ENCODE results near the gene DERA.
"Not testable (repeated sequence)": the region's sequence is repeated elsewhere in the genome, so short reads cannot be mapped to it uniquely, and the experiment has no call there.

DERA gene

DNA sequence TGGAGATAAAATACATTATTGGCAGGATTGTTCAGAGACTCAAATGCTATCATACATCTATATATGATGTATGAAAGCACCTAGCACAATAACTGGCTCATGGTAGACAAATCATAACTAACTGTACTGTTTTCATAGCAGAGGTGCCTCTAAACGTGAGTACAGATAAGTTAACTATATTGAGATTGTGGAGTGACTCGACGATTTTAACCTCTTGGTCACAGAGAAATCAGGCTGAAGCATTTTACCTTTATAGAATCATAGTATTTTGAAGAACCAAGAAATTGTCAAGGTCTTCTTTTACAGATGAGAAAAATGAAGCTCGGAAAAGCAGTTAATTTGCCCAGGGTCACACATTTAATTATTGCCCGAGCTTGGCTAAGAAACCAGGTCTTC, 666 bp upstream of the DERA start:
- no peak for DNase-seq

DNA sequence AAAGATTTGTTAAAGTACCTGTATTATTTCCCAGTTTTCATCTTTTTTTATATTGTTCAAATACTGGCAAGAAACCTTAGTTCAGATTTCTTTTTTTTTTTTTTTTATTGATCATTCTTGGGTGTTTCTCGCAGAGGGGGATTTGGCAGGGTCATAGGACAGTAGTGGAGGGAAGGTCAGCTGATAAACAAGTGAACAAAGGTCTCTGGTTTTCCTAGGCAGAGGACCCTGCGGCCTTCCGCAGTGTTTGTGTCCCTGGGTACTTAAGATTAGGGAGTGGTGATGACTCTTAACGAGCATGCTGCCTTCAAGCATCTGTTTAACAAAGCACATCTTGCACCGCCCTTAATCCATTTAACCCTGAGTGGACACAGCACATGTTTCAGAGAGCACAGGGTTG, 799 bp downstream of the DERA start:
- DNase-seq, result not testable (repeated sequence)

GRCh38 chr12:15914131-15914530, 3.0 kb downstream of the DERA start:
- DNase-seq, result not testable (repeated sequence)

GRCh38 chr12:15918066-15918465, 6.9 kb downstream of the DERA start:
- DNase-seq, result no peak

DNA sequence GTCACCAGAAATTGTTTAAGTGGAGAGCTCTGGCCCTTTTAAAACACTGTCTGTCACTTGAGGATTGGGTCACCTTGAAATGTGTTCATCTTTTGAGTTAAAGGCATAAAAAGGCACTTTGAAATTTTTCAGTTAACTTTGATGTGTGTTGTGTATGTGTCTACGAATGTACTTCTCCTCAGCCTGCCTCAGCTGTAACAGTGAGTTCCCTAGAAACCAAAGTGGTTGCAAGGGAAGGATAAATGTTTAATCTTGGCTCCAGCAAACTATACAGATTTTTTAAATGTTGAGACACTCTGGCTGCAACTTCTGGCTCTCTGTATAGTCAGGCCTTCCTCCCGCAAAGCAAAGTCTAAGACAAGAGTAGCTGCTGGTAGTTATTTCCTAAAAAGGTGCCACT, 8.3 kb downstream of the DERA start:
- no peak for DNase-seq

GRCh38 chr12:15924956-15925355, 13.8 kb downstream of the DERA start:
- DNase-seq, result no peak

- DNase-seq, result no peak
These were observed 17.2 kb downstream of the DERA start for GRCh38 chr12:15928346-15928745.

DNA sequence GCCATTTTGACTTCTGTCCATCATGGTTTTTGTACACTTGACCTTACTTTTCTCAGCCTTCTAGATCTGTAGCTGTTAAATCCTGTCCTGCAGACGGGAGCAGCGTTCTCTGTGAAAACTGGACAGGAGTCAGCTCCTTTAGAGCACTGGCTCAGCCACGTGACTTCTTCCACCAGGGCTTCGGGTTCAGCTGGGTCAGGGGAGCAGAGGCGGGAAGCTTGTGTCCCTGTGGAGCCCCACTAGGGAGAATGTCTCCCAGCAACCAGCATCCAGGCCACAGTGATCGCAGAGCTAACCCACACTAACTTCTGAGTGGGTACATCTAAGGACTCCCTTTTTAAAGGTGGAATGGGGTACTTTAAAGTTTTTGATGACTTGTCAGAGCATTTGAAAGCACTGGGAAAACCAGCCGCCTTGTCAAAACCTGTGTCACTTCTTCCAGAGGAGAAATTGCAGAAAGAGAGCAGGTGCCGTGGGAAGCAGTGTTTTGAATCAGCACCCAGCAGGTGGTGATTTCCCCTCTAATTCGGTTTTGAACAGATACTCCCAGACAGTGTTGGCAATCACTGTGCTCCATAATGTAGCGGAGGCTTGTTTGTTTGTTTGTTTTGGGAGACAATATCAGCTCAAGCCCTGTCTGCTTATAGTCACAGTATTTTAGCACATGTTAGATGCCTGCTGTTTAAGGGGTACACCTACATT, 17.9 kb downstream of the DERA start:
- peak; percentile 36 for DNase-seq

- no peak for DNase-seq
These were observed 20.5 kb downstream of the DERA start for GRCh38 chr12:15931590-15932053.

- no peak for DNase-seq
These were observed 21.2 kb downstream of the DERA start for GRCh38 chr12:15932327-15932726.

DNA sequence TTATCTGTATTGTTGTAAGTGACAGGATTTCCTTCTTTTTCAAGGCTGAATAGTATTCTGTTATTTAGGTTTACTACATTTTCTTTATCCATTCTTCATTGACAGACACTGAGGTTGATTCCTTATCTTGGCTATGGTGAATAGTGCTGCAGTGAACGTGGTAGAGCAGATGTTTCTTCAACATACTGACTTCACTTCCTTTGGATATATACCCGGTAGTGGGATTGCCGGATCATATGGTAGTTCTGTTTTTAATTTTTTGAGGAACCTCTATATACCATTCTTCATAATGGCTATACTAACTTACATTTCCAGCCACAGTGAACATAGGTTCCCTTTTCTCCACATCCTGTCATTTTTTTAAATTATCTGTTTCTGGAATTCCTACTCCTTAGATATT, 21.8 kb downstream of the DERA start:
- no peak for DNase-seq

GRCh38 chr12:15933751-15934150, 22.6 kb downstream of the DERA start:
- no peak for DNase-seq

DNA sequence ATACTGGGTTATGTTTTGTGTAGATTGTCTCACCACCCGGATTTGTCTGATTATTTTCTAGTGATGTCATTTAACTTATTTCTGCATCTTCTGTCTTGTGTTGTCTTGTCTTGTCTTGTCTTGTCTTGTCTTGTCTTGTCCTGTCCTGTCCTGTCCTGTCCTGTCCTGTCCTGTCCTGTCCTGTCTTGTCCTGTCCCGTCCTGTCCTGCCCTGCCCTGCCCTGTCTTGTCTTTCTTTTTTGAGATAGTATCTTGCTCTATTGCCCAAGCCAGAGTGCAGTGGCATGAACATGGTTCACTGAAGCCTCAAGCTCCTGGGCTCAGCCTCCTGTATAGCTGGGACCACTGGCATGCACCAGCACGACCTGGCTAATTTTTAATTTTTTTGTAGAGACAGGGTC, 25.6 kb downstream of the DERA start:
- no peak for DNase-seq

GRCh38 chr12:15937902-15938301, 26.8 kb downstream of the DERA start:
- DNase-seq, result no peak

GRCh38 chr12:15939111-15939510, 28.0 kb downstream of the DERA start:
- DNase-seq, result no peak

GRCh38 chr12:15942475-15942874, 31.3 kb downstream of the DERA start:
- no peak for DNase-seq

- DNase-seq, result not testable (repeated sequence)
These were observed 32.4 kb downstream of the DERA start for GRCh38 chr12:15943519-15943918.

GRCh38 chr12:15948461-15948860, 37.3 kb downstream of the DERA start:
- DNase-seq, result not testable (repeated sequence)

GRCh38 chr12:15955281-15955680, 44.1 kb downstream of the DERA start:
- DNase-seq, result no peak

- no peak for DNase-seq
These were observed 44.9 kb downstream of the DERA start for GRCh38 chr12:15956010-15956409.

DNA sequence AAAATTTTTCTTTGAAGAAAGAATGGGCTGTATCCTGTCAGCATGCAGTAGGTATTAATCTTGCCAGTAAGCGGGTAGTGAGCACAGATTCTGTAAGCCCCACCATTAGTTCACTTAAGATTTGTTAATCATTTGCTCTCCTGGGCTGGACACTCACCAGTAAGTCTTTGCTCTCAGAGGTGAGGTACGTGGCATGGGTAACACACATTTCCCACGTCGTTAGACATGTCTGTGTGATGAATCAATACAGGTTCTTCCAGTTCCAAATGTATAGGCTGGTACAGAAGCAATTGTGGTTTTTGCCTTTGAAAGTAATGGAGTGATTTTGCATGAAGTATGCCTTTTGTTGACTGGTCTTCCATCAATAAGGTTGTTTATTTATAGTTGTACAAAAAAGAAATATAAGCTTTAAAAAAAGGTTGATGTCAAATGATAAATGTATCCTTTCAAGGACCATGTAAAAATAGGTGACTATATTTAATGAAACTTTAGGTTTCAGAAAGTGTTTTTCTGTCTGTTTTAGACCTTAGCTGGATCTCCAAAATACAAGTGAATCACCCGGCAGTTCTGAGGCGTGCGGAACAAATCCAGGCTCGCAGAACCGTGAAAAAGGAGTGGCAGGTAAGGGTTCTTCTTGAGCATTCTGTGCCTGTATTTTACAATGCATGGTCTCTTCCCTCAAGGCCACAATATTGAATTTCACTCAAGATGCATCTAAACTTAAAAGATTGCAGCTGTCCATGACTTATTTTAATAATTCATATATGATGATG, 45.5 kb downstream of the DERA start:
- peak; percentile 6 for DNase-seq

GRCh38 chr12:15962760-15963159, 51.6 kb downstream of the DERA start:
- no peak for DNase-seq

GRCh38 chr12:15963271-15963670, 52.1 kb downstream of the DERA start:
- no peak for DNase-seq

DNA sequence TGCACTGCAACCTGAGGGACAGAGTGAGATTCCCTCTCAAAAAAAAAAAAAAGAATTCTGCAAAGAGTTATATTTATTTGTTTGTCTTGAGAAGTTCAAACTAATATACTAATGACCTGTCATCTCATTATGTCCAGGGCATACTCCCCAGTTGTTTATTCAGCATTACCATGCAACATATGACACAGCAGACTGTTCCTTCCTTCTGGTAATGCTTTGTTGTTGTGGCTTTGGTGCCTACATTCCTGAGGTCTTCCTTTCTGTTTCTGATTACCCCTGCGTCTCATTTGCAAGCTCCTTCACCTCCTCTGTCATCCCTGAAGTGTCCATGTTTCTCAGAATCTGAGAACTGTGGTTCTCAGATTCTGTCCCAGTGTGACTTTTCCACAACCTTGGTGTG, 55.3 kb downstream of the DERA start:
- no peak for DNase-seq

Data from NCI-H345 (cell line).